T1000 (cell line): ENCODE results near the gene SYNJ2.
"Not testable (repeated sequence)": the region's sequence is repeated elsewhere in the genome, so short reads cannot be mapped to it uniquely, and the experiment has no call there.

Experiments used
- DNase-seq: peaks from one replicate; lab custom pipeline; 2025; ENCODE audit warnings: mixed read lengths; lab: John Stamatoyannopoulos, UW

The SYNJ2 gene

GRCh38 chr6:157954150-157955117 is 27.2 kb upstream of the SYNJ2 start:
- DNase-seq, result no peak

GRCh38 chr6:157955675-157956074 is 26.0 kb upstream of the SYNJ2 start:
- no peak for DNase-seq

- DNase-seq, result no peak
These were observed 25.4 kb upstream of the SYNJ2 start for GRCh38 chr6:157956171-157956730.

- DNase-seq, result no peak
These were observed 22.0 kb upstream of the SYNJ2 start for GRCh38 chr6:157959451-157960227.

GRCh38 chr6:157961153-157961831 is 20.4 kb upstream of the SYNJ2 start:
- no peak for DNase-seq

GRCh38 chr6:157961832-157962575 is 19.7 kb upstream of the SYNJ2 start:
- DNase-seq, result no peak

- no peak for DNase-seq
These were observed 18.9 kb upstream of the SYNJ2 start for GRCh38 chr6:157962601-157963302.

- no peak for DNase-seq
These were observed 17.6 kb upstream of the SYNJ2 start for GRCh38 chr6:157964100-157964499.

- no peak for DNase-seq
These were observed 16.3 kb upstream of the SYNJ2 start for GRCh38 chr6:157965387-157965786.

- no peak for DNase-seq
These were observed 15.1 kb upstream of the SYNJ2 start for GRCh38 chr6:157966589-157966977.

- no peak for DNase-seq
These were observed 14.6 kb upstream of the SYNJ2 start for GRCh38 chr6:157967020-157967419.

- no peak for DNase-seq
These were observed 14.2 kb upstream of the SYNJ2 start for GRCh38 chr6:157967486-157967885.

- DNase-seq, result not testable (repeated sequence)
These were observed 9.5 kb upstream of the SYNJ2 start for GRCh38 chr6:157972177-157972576.

GRCh38 chr6:157974341-157974894 is 7.2 kb upstream of the SYNJ2 start:
- no peak for DNase-seq

GRCh38 chr6:157974967-157975366 is 6.7 kb upstream of the SYNJ2 start:
- DNase-seq, result no peak

GRCh38 chr6:157975456-157975855 is 6.2 kb upstream of the SYNJ2 start:
- DNase-seq, result no peak

- DNase-seq, result no peak
These were observed 5.1 kb upstream of the SYNJ2 start for GRCh38 chr6:157976345-157977175.

- no peak for DNase-seq
These were observed 4.4 kb upstream of the SYNJ2 start for GRCh38 chr6:157977176-157977804.
